B cell (primary cell): ENCODE data around the gene FEZ2. TPM values are rescaled to one million over a fixed set of nuclear protein-coding genes. Genes with fewer than 3 reads are reported as not detected.

Experiments
- ATAC-seq: fragments of 200-7000 bp; cut with Tn5 transposase; one replicate; pipeline ENCODE4 v1.10.0; 2021; ENCODE audit warnings: low read depth, mild to moderate bottlenecking, moderate number of reproducible peaks, moderate library complexity
- CTCF ChIA-PET: fragments of 350-600 bp; sonication (Branson Sonifier 250); formaldehyde crosslinking; loops from one replicate; lab custom pipeline; 2021; ENCODE audit warnings: antibody characterized with exemption, inconsistent platforms; lab: Charles Lee
- POLR2A ChIA-PET: fragments of 350-600 bp; sonication (Branson Sonifier 250); formaldehyde crosslinking; loops from one replicate; lab custom pipeline; 2021; ENCODE audit warnings: antibody characterized with exemption; lab: Charles Lee
- DNase-seq: peaks from one replicate; pipeline ENCODE4 v3.0.0; 2013
- H2AFZ ChIP-seq: 2 replicates; pipeline ENCODE4 v1.6.1; 2012; ENCODE audit warnings: mild to moderate bottlenecking, low read depth, low read length; ENCODE audit not compliant: insufficient read depth, poor library complexity, severe bottlenecking
- H3K27ac ChIP-seq, 2 donors: 1 replicate in 1 of 2; 2 replicates in 1 of 2; pipeline ENCODE4 v1.5.1; 2012 to 2013; ENCODE audit warnings: low read length in 2 of 2, mild to moderate bottlenecking in 2 of 2, moderate library complexity in 1 of 2
- H3K27me3 ChIP-seq, 4 experiments: fragments of 200-600 bp in 1 of 4; sonication (generic) in 1 of 4; replicated peaks in 1 of 4; 1 replicate in 2 of 4; 2 replicates in 2 of 4; pipeline versions ENCODE4 v1.6.1 to v1.7.0; 2013 to 2016; ENCODE audit warnings: low read length in 3 of 4, mild to moderate bottlenecking in 2 of 4, mixed read lengths in 1 of 4, moderate library complexity in 1 of 4; ENCODE audit not compliant: insufficient read depth in 4 of 4, control insufficient read depth in 3 of 4; ENCODE audit errors: control extremely low read depth in 1 of 4
- H3K36me3 ChIP-seq, 2 experiments: replicated peaks in 1 of 2; 1 replicate in 1 of 2; 2 replicates in 1 of 2; pipeline versions ENCODE4 v1.6.1 to v1.7.1; 2013; ENCODE audit warnings: low read length in 1 of 2; ENCODE audit not compliant: insufficient read depth in 2 of 2, control insufficient read depth in 1 of 2; ENCODE audit errors: control extremely low read depth in 1 of 2, extremely low read depth in 1 of 2
- H3K4me1 ChIP-seq, 2 donors: fragments of 200-600 bp in 1 of 2; sonication (generic) in 1 of 2; 1 replicate in 1 of 2; 2 replicates in 1 of 2; pipeline versions ENCODE4 v1.5.1 to v1.6.1; 2013 to 2017; ENCODE audit warnings: low read length in 2 of 2; ENCODE audit not compliant: control insufficient read depth in 2 of 2, insufficient read depth in 2 of 2
- H3K4me2 ChIP-seq: replicated peaks from 2 replicates; pipeline ENCODE3; 2012; ENCODE audit warnings: mild to moderate bottlenecking, low read depth, low read length; ENCODE audit not compliant: poor library complexity, severe bottlenecking
- H3K4me3 ChIP-seq, 5 experiments: fragments of 200-600 bp in 1 of 5; sonication (generic) in 1 of 5; 1 replicate in 3 of 5; 2 replicates in 2 of 5; pipeline versions ENCODE4 v1.5.1 to v1.7.0; 2011 to 2016; ENCODE audit warnings: low read length in 4 of 5, mild to moderate bottlenecking in 4 of 5, low read depth in 2 of 5, control low read depth in 1 of 5, moderate library complexity in 1 of 5; ENCODE audit not compliant: insufficient read depth in 1 of 5; ENCODE audit errors: control extremely low read depth in 1 of 5, extremely low read depth in 1 of 5
- H3K79me2 ChIP-seq: fragments of 200-600 bp; sonication (generic); one replicate; pipeline ENCODE4 v1.6.0; 2016; ENCODE audit warnings: low read length; ENCODE audit not compliant: control insufficient read depth, insufficient read depth
- H3K9ac ChIP-seq: fragments of 200-600 bp; sonication (generic); 2 replicates; pipeline ENCODE4 v1.6.1; 2017; ENCODE audit warnings: mild to moderate bottlenecking, low read length, moderate library complexity
- H3K9me3 ChIP-seq, 3 donors: one replicate each; pipeline versions ENCODE4 v1.6.1 to v1.7.1; 2013; ENCODE audit warnings: low read length in 2 of 3; ENCODE audit not compliant: control insufficient read depth in 2 of 3, insufficient read depth in 1 of 3; ENCODE audit errors: control extremely low read depth in 1 of 3
- H4K20me1 ChIP-seq: 2 replicates; pipeline ENCODE4 v1.6.0; 2012; ENCODE audit warnings: mild to moderate bottlenecking, low read length; ENCODE audit not compliant: insufficient read depth, control insufficient read depth, poor library complexity, severe bottlenecking
- H3K27ac Mint-ChIP-seq: one replicate; pipeline ENCODE4 v1.8.0; 2021; ENCODE audit warnings: mixed read lengths
- H3K27me3 Mint-ChIP-seq: one replicate; pipeline ENCODE4 v1.8.0; 2021; ENCODE audit warnings: mixed read lengths
- H3K4me1 Mint-ChIP-seq: one replicate; pipeline ENCODE4 v1.8.0; 2021; ENCODE audit warnings: mixed read lengths
- H3K4me3 Mint-ChIP-seq: one replicate; pipeline ENCODE4 v1.8.0; 2021; ENCODE audit warnings: mixed read lengths
- H3K9me3 Mint-ChIP-seq: one replicate; pipeline ENCODE4 v1.8.0; 2022; ENCODE audit warnings: mixed read lengths; ENCODE audit not compliant: insufficient read depth
- CTCF ChIP-seq: fragments of 200-600 bp; IDR thresholded peaks from one replicate; pipeline ENCODE4 v1.8.0; 2022; ENCODE audit warnings: antibody characterized with exemption, mild to moderate bottlenecking
- EZH2 ChIP-seq: IDR thresholded peaks from 2 replicates; pipeline ENCODE4 v1.6.1; 2012; ENCODE audit warnings: borderline replicate concordance, low read depth, mild to moderate bottlenecking, moderate library complexity, low read length; ENCODE audit not compliant: insufficient read depth, poor library complexity, severe bottlenecking
- WGBS: methylation state at CpG from one replicate; pipeline ENCODE4 v1.1.5; 2013; ENCODE audit warnings: missing lambda C conversion rate; ENCODE audit not compliant: insufficient coverage; 5-methylcytosine and 5-hydroxymethylcytosine counted together
- intact Hi-C: fragments of 100-400 bp; cut with micrococcal nuclease; formaldehyde crosslinking; loops from one replicate; pipeline ENCODE4 v1.10.0; 2022
- polyA plus RNA-seq: library from polyadenylated mRNA; depleted of rRNA; stranded (reverse); fragments of >200 nt; gene quantifications from 2 replicates; pipeline ENCODE4 v1.2.3, GENCODE V29; 2012
- total RNA-seq, 2 donors: library from RNA; stranded (reverse); fragments of 120-200 nt in 1 of 2; gene quantifications; 1 replicate in 1 of 2; 2 replicates in 1 of 2; pipeline versions ENCODE4 v1.2.3 to v1.2.4, GENCODE V29; 2013 to 2022

FEZ2 gene
- total and polyA plus RNA-seq, 2 donors (not counting 1 experiment from before 2014, with no cell fraction given) = 6.2 to 32.7 TPM

- Mint-ChIP-seq H3K4me3 (no peak overlapping the region), H3K4me1 (no peaks in the 10 kb centered on the region), H3K9me3 (no peaks in the 10 kb centered on the region), H3K27me3 (peaks cover 12% of the 10 kb centered on the region), H3K27ac (no peak overlapping the region)
- H3K36me3 ChIP-seq = no peaks in the 10 kb centered on the region
- H4K20me1 ChIP-seq = no peaks in the 10 kb centered on the region
- H2AFZ ChIP-seq = no peak overlapping the region
- peaks cover 0 to 2% (median 0%) of the 10 kb centered on the region in 4 experiments for H3K27me3 ChIP-seq
- H3K27ac ChIP-seq = no peak overlapping the region
- DNase-seq (no peak), ATAC-seq (no peak)
- H3K4me2 ChIP-seq = no peak overlapping the region
- intact Hi-C loops = no loop called here
- no peaks in the 10 kb centered on the region for H3K9me3 ChIP-seq
- no peak overlapping the region for H3K4me3 ChIP-seq
- H3K4me1 ChIP-seq = no peaks in the 10 kb centered on the region
- WGBS = 100% methylated on average over 2 of the region's 5 CpGs
- no peak for TF ChIP-seq CTCF
- TF ChIP-seq EZH2 = no peak
- H3K9ac ChIP-seq = no peak overlapping the region
- ChIA-PET POLR2A (no interaction called here), CTCF (no interaction called here)
- no peaks in the 10 kb centered on the region for H3K79me2 ChIP-seq
These were observed 13.5 kb upstream of the FEZ2 start for GRCh38 chr2:36611316-36611990.

GRCh38 chr2:36609507-36609906, 11.5 kb upstream of the FEZ2 start:
- TF ChIP-seq CTCF (no peak), EZH2 (no peak)
- no peaks in the 10 kb centered on the region for H3K4me1 ChIP-seq
- no peaks in the 10 kb centered on the region for H3K79me2 ChIP-seq
- Mint-ChIP-seq H3K9me3 (no peaks in the 10 kb centered on the region), H3K27me3 (peaks cover 24% of the 10 kb centered on the region), H3K4me1 (no peaks in the 10 kb centered on the region), H3K27ac (no peak overlapping the region), H3K4me3 (no peak overlapping the region)
- H3K27ac ChIP-seq = no peak overlapping the region
- H3K9me3 ChIP-seq = no peaks in the 10 kb centered on the region
- DNase-seq (no peak), ATAC-seq (no peak)
- H4K20me1 ChIP-seq = no peaks in the 10 kb centered on the region
- H3K9ac ChIP-seq = no peak overlapping the region
- H2AFZ ChIP-seq = no peak overlapping the region
- WGBS = 100% methylated on average over 1 of the region's 1 CpG
- H3K4me3 ChIP-seq = no peak overlapping the region
- peaks cover 0 to 2% (median 0%) of the 10 kb centered on the region in 4 experiments for H3K27me3 ChIP-seq
- no peak overlapping the region for H3K4me2 ChIP-seq
- intact Hi-C loops = no loop called here
- H3K36me3 ChIP-seq = no peaks in the 10 kb centered on the region
- ChIA-PET CTCF (no interaction called here), POLR2A (no interaction called here)
